ENCODE results near the gene CLEC16A. TPM values are rescaled to one million over a fixed set of nuclear protein-coding genes. Genes with fewer than 3 reads are reported as not detected.
"Not testable (repeated sequence)": the region's sequence is repeated elsewhere in the genome, so short reads cannot be mapped to it uniquely, and the experiment has no call there.

Gene CLEC16A
- polyA plus RNA-seq, 5 donors: 16.5 to 19.9 (median 18.6) TPM

GRCh38 chr16:10923146-10923649 is 21.2 kb upstream of the CLEC16A start:
- DNase-seq: no peak

DNA sequence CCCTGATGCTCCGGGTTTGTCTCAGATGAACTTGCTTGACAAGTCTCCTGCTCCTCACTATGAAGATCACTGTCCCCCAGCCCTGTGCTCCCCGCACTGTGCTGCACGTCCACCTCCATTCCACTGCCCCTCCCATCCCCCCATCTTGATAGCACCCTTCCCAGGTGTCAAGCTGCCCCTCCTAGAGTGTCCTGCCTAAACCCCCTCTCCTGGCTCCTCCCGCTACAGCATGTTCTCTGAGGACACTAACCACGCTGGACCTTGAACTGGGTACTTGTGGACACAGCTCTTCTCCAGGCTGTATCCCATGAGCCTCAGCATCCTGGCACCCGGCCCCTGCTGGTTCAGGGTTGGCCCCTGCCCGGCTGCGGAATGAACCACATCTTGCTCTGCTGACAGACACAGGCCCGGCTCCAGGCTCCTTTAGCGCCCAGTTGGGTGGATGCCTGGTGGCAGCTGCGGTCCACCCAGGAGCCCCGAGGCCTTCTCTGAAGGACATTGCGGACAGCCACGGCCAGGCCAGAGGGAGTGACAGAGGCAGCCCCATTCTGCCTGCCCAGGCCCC is 20.6 kb upstream of the CLEC16A start:
- no peak for DNase-seq

- DNase-seq: not testable (repeated sequence)
Measured at GRCh38 chr16:10925285-10925684, 19.1 kb upstream of the CLEC16A start.

- DNase-seq: no peak
Measured at GRCh38 chr16:10926094-10926493, 18.3 kb upstream of the CLEC16A start.

DNA sequence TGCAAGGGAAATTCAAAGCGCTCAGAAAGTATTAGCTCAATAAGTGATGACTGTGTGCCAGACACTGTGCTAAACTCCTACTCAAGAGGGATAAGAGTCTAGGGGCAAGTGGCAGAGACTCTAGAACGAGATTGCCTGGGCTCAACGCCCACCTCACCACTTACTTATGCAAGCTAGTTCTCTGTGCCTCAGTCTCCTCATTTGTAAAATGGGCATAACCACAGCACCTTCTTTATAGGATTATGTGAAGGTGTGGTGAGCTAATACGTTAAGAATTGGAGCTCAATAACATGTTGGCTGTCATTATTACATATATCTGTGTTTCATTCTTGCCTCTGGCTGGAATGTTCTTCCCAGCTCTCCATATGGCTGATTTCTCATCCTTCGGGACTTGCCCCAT is 17.5 kb upstream of the CLEC16A start:
- DNase-seq: no peak

DNA sequence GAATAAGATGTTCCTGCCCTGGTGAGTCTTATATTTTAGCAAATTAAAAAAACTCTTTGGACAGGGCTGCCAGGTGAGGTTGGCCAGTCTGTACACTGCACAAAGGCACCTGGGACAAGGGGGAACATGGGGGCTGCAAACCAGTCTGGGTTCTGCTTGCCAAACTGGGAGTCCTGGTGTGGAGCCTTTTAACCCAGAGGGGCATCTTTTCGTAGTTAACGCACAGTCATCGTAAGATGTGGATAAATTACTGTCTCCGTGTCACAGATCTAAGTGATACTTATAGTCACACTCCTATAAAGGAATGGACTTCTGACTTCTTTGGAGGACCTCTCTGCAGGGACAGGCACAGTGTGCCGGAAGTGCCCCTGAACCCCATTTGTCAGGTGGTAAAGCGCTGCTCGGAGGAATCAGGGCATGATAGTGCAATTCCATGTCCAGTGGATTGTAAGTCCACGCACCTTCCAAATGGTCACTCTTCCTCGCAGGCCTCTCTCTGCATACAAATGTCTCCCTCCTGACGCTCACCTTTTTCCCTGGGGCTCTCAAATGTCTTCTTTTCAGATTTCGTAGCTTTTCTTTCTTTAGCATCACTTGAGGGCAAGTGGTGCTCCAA is 16.8 kb upstream of the CLEC16A start:
- no peak for DNase-seq

GRCh38 chr16:10929097-10929496 is 15.3 kb upstream of the CLEC16A start:
- DNase-seq: not testable (repeated sequence)

DNA sequence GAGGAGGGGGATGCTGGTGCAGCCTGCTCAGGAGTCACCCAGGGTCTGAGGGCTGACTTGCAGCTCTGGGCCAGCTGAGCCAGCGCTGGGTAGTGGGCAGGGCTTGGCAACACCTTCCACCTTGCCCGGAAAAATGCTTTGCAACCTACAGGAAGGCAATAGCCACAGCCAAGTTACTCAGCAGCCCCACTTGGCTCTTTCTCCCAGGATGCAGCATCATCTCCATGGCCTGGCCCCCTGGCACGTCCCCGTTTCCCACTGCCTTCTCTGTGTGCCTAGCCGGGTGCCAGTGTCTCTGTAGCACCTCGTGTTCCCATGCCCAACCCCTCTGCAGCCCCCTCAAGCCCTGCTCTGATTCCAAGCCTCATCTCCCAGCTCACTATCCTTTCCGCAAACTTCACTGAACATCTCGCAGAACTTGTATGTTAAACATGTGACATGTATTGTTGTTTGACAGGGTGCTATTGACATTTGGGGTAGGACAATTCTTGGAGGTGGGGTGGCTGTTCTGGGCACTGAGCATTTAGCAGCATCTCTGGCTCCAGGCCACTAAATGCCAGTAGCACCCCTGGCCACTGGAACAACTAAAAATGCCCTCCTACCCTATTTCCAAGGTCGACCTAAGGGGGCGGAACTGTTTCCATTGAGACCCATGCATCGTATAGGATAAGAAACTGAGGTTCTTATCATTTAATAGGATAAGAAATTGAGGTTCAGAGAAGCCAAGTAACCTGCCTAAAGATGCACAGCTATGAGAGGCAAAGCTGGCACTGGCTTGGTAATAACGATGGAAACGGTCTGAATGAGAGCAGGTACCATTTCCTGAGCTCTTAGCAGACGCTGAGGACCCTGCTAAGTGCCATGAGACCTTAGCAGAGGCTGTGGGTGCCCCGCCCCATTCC is 14.3 kb upstream of the CLEC16A start:
- no peak for DNase-seq

- no peak for DNase-seq
Measured at GRCh38 chr16:10930755-10931093, 13.6 kb upstream of the CLEC16A start.

- no peak for DNase-seq
Measured at GRCh38 chr16:10931134-10931533, 13.2 kb upstream of the CLEC16A start.

DNA sequence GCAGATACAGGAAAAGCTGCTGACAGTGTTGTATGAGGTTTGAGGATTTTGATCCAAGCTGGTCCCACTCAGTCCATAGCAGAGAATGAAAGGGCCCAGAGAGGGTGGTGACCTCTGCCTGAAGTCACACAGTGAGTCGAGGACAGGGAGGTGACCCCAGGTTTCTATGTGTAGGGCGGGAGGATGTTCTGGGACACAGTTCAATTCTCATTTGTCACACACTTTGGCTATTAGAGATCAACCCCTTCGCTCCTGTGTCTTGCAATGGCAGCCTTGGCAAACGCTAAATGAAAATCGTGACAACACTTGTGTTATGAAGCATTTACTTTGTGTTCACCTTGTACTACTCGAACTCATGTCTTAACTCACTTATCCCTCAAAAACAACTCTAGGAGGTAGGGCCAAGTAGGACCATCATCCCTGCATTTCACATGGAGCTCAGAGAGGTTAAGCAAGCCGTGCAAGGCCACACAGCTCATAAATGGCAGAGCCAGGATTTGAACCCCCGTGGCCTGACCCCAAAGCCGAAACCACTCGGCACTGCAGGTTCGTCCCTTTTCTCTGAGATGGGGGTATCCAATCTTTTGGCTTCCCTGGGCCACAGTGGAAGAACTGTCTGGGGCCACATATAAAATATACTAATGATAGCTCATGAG is 12.3 kb upstream of the CLEC16A start:
- DNase-seq: no peak

- DNase-seq: no peak
Measured at GRCh38 chr16:10932959-10933710, 11.2 kb upstream of the CLEC16A start.

- DNase-seq: no peak
Measured at GRCh38 chr16:10933865-10934264, 10.5 kb upstream of the CLEC16A start.

GRCh38 chr16:10934325-10935107 is 9.8 kb upstream of the CLEC16A start:
- no peak for DNase-seq

DNA sequence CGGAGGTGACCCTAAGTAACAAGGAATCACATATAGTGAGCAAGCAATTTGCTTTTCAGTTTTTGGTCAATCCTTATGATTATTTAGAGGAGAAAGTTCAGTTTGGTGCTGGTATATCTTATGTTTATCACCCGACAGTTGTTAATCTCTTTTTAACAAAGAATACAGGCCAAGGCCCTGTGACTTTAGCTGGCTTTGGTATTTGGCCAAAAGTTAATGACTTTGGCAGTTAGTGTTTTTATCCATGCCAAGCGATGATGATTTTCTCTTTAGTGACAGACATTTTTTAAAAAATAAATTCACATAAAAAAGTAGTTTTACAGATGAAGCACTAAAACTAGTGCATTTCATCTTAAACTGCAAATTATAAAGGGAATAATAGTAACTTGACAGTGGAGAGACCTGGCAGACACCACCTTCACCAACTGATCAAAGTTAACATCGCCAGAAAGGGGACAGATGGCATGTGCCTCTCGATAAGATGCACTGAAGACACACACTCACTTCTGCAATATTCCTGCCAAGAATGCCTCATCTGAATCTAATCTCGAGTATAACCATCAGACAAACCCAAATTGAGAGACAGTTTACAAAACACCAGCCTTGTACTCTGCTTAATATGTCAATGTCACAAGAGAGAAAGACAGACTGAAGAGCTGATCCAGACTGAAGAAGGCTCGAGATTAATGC is 9.0 kb upstream of the CLEC16A start:
- DNase-seq: no peak

DNA sequence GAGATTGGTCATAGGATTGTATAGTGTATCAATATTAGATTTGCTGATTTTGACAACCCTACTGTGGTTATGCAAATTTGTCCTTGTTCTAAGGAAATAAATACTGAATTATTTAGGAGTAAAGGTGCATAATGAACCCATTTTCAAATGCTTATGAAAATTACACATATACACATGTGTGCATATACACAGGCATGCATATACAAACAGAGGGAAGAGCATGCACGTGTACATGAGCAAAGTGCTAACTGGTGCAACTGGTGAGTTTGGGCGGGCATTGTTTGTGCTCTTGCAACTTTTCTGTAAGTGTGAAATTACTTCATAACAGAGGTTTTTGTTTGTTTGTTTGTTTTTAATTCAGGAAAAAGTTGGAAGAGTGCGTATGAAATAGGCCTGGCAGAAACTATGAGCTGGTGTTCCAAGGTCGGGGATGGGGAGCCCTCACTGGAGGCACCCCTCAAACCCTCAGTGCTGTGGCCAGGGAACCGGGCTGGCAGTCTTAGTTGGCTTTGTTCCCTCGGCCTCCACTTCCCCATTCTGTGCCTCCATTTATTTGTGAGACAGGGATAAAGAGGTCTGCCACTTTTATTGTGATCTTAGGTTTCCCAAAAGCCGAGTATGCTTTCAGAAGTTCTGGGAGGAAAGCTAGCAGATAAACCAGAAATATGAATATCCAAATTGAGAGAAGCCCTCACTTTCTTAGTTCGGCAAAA is 7.9 kb upstream of the CLEC16A start:
- no peak for DNase-seq

DNA sequence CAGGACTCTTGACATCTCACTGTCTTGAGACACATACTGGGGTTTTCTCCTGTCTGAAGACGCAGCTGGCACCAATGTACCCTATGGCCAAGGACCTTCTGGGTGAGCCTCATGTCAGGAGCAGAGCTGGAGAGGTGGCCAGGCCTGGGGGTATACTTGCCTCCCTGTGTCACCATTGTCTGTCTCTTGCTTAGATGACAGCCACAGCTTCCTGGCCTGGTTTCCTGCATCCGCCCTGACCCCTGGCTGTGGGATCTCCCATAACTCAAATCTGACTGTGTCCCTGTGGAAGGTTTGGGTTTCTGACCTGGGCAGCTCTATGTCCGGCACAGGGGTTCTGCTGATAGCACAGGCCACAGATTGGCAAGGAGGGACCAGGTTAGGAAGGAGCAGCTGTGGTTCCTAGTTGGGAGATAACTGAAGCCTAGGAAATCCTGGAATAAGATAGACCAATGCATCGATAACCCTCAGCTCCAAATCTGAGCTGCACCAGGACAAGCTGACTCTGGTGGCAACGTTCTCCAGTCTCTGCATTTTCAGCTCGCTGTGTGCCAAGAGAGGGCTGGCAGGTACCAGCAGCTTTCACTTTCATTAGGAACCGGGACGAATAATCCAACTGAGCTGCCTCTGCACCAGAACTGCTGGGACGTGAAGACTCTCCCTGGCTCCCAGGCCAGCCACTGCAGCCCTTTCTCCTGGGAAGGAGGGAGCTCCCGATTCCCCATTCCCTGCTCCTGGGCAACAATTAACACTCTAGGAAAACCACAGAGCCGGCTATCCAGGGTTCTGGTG is 7.1 kb upstream of the CLEC16A start:
- DNase-seq: no peak

DNA sequence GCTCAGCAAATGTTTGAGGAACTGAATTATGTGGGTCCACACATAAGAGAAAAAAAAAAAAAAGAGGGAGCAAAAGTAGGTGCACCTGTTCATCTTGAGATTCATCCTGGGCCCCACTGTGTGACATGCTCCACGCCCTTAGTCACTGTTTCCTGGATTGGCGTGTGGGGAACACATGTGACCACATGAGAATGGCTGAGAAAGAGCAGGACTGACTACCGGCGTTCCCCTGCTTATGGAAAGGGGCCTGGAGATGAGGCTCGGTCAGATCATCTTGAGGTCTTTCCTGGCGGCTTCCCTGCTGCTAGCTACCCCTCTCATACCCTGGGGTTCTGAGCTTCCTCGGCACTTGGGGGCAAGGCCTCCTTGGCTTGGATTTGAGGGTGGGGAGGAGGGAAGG is 6.0 kb upstream of the CLEC16A start:
- DNase-seq: no peak
